GM12873 (cell line): ENCODE results near the gene CLEC14A.

Experiments used
- TF ChIP-seq, protein P1 (sequence below): IDR thresholded peaks from 2 replicates; pipeline ENCODE4 v1.5.1; 2012; ENCODE audit warnings: low read depth, mild to moderate bottlenecking, moderate library complexity, low read length, control low read depth; ENCODE audit not compliant: insufficient read depth; ENCODE audit errors: missing control alignments

The CLEC14A gene

DNA sequence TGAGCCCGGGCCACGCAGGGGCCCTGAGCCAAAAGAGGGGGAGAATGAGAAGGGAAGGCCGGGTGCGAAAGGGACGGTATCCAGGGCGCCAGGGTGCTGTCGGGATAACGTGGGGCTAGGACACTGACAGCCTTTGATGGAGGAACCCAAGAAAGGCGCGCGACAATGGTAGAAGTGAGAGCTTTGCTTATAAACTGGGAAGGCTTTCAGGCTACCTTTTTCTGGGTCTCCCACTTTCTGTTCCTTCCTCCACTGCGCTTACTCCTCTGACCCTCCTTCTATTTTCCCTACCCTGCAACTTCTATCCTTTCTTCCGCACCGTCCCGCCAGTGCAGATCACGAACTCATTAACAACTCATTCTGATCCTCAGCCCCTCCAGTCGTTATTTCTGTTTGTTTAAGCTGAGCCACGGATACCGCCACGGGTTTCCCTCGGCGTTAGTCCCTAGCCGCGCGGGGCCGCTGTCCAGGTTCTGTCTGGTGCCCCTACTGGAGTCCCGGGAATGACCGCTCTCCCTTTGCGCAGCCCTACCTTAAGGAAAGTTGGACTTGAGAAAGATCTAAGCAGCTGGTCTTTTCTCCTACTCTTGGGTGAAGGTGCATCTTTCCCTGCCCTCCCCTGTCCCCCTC lies 45.2 kb downstream of the CLEC14A start:
- TF ChIP-seq, protein P1, sequence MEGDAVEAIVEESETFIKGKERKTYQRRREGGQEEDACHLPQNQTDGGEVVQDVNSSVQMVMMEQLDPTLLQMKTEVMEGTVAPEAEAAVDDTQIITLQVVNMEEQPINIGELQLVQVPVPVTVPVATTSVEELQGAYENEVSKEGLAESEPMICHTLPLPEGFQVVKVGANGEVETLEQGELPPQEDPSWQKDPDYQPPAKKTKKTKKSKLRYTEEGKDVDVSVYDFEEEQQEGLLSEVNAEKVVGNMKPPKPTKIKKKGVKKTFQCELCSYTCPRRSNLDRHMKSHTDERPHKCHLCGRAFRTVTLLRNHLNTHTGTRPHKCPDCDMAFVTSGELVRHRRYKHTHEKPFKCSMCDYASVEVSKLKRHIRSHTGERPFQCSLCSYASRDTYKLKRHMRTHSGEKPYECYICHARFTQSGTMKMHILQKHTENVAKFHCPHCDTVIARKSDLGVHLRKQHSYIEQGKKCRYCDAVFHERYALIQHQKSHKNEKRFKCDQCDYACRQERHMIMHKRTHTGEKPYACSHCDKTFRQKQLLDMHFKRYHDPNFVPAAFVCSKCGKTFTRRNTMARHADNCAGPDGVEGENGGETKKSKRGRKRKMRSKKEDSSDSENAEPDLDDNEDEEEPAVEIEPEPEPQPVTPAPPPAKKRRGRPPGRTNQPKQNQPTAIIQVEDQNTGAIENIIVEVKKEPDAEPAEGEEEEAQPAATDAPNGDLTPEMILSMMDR: no peak

DNA sequence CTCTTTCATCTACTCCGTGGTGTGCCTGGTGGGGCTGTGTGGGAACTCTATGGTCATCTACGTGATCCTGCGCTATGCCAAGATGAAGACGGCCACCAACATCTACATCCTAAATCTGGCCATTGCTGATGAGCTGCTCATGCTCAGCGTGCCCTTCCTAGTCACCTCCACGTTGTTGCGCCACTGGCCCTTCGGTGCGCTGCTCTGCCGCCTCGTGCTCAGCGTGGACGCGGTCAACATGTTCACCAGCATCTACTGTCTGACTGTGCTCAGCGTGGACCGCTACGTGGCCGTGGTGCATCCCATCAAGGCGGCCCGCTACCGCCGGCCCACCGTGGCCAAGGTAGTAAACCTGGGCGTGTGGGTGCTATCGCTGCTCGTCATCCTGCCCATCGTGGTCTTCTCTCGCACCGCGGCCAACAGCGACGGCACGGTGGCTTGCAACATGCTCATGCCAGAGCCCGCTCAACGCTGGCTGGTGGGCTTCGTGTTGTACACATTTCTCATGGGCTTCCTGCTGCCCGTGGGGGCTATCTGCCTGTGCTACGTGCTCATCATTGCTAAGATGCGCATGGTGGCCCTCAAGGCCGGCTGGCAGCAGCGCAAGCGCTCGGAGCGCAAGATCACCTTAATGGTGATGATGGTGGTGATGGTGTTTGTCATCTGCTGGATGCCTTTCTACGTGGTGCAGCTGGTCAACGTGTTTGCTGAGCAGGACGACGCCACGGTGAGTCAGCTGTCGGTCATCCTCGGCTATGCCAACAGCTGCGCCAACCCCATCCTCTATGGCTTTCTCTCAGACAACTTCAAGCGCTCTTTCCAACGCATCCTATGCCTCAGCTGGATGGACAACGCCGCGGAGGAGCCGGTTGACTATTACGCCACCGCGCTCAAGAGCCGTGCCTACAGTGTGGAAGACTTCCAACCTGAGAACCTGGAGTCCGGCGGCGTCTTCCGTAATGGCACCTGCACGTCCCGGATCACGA lies 46.0 kb downstream of the CLEC14A start:
- TF ChIP-seq, protein P1: no peak

DNA sequence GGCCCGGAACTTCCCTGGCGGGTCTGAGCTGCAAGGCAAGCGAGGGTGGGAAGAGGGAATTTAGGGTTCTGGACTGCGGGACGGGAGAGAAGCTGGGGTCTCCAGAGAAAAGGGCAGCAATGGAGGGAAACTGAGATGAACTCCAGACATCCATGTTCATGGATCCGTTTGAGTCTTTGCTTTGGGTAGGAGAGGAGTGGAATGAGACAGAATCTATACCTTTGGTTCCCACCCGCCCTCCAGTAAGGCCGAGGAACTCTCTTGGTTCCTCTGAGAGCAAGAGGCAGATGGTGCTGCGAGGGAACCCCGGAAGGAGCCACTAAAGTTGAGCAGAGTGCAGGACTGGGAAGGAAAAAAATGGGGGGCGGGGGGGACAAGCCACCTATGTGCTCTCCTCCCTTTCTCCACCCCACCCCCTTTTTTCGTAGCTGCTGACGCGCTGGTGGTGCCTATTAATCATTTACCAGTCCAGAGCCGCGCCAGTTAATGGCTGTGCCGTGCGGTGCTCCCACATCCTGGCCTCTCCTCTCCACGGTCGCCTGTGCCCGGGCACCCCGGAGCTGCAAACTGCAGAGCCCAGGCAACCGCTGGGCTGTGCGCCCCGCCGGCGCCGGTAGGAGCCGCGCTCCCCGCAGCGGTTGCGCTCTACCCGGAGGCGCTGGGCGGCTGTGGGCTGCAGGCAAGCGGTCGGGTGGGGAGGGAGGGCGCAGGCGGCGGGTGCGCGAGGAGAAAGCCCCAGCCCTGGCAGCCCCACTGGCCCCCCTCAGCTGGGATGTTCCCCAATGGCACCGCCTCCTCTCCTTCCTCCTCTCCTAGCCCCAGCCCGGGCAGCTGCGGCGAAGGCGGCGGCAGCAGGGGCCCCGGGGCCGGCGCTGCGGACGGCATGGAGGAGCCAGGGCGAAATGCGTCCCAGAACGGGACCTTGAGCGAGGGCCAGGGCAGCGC lies 47.0 kb downstream of the CLEC14A start:
- TF ChIP-seq, protein P1: no peak

DNA sequence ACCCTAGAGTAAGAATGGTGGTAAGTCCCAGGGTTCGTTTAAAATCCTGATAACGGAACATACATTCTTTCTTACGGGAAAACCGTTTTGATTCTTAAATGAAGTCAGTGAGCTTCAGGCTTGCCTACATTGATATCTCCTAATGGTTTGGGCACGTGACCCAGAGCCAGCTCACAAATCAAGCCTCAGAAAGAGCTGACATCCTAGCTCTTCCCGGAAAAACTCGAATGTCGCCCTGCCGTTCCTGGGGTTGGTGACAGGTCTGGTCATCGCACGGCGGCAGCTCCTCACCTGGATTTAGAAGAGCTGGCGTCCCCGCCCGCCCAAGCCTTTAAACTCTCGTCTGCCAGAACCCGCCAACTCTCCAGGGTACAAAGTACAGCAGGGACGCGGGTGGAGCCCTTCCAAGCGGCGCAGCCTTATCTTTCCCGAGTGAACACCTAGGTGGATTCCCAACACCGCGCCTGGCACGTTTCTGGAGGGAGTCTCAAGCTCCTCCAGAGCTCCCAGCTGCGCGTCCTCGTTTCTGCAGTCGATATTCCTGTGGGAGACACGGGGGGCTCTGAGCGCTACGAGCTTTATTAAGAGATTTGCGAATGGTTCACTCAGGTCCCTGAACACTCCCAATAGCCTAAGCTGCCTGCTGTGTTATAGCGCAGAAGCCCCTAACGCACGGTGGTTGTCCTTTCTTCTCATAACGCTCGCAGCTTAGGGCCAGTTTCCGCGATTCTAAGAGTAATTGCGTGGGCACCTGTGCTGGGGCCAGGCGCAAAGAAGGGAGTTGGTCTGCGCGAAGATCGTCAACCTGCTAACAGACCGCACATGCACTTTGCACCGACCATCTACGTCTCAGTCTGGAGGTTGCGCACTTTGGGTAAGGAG lies 47.9 kb downstream of the CLEC14A start, which contains the start of gene SSTR1:
TSS of gene SSTR1 (plus strand) at position 169 of the 882 bp plus-strand sequence. CDS start 1,486 bp downstream, outside the sequence.
- TF ChIP-seq, protein P1: no peak

DNA sequence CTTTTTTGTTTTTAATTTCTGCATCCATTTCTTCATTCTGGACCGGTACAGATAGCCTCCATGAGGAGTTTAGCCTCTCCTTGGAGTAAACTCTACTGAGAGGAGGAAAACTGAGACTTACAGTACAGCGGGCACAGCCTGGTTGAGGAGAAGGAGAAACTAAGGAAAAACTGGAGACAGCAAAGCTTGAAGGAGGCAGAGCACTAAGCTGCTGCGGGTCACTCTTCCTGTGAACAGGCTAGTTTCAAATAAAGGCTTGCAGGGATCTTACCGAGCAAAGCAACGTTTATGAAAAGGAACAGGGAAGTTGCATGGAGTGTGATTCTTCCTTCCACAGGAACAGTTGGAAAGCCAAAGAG lies 48.5 kb downstream of the CLEC14A start:
- TF ChIP-seq, protein P1: no peak

DNA sequence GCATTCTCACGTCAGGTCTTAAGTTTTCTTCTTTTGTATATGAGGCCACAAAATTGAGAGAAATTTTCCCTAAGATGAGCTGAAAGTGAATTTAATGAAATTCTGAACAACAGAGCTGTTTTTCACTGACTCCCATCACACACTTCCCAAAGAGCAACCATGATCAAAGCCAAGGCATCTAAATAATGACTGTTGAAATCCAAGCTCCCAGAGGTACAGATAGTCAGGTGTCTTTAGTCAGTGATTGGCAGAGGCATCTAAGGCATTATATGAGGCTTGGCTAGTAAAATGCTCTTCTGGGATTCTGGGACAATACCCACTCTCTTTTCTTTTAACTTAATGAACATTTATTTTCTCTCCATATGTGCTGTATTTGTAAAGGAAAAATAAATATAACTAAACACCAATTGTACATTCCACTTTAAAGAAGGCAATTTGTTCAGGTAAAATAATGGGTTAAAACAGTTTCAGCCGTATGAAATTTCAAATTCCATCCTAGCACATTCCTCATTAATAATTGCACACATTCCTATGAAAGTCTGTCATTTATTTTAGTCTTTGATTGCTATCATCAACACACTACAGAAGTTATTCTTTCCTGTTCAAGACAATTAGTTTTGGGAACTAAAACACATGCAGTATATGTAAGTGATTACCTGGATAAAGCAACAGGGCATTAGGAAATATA lies 49.1 kb downstream of the CLEC14A start:
- TF ChIP-seq, protein P1: no peak
